HG02588 (cell line): ENCODE results near the gene LRTM1.

ENCODE experiments used
- ATAC-seq: cut with Tn5 transposase; IDR thresholded peaks from one replicate; pipeline ENCODE4 v1.9.1; 2021; ENCODE audit warnings: mild to moderate bottlenecking, moderate library complexity; ENCODE audit not compliant: unreplicated experiment

Gene LRTM1

DNA sequence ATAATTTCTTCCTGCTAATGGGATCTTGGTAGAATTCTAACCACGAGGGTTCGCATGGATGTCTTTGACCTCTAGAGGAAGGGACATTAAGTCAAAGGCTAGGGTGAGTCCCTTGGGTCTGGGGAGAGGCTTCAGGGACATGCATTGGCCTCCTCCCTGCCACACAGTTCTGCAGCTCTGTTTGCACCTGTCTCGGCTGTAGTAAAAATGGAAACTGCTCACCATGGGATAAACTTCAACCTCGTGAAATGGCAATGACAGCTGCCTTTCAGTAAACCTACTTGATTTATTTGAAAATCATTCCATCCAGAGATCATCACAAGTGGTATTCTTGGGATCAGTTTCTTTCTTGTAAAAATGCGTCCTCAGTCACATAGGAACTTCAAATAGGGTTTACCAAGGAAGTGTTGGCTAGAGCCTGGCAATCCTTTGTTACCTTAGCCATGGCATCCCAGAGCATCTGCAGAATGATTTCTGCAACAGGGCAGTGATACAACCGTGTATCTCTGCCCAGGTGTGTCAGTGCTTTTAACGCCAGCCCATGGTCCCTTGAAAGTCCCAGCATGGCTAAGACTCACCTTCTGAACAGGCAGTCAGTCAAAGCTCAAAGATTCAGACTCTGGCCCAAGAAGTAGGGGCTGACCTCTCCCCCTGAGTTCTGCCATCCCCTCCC lies 14.0 kb upstream of the LRTM1 start:
- ATAC-seq = no peak

DNA sequence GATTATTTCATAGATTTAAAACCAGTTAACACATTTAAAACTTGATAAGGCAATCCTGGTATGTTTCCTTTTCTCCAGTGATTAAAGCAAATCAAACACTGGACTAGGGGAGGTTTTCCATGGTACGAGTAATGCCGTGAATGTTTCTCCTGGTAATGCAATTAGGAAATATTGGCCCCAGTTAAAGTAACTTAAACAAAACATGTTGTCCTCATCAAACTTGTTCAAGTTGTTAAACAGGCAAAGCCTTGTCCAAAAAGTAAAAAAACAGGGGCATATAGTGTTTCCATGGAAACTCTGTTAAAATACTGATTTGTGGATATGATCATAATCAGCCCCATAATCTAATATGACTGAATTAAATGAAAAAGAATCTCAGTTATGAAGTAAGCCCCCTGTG lies 13.1 kb upstream of the LRTM1 start:
- no peak for ATAC-seq

DNA sequence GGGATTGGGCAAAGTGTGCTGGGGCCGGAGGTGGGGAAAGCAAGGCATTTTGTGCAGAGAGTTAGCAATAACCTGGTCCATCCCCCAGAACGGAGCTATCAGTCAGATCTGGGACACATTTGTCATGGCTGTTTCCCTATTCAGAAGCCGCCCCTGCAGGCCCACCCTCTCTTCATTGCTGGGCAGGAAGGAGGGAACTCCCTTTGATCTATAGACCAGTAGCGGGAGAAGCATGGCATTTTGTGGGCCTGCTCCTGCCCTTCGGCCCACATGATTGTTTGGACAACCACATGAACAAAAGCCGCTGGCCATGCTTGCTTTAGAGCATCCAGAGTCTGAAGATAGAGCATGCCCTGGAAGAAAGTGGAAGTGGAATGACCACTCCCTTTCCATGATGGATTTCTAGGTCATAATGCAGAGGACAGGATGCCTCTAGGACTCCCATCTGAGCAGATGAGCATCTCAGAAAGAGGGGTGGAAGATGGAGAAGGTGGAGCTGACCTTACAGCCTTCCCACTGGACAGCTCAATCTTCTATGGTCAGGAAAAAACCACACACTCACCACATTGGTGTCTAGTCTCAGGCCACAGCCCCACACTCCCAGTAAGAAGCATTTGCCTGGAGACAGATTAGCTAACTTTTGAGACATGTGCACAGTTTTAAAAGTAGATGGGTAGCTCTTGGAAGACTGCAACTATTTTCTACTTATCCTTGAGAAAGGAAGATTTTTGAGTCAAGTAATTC lies 11.9 kb upstream of the LRTM1 start:
- no peak for ATAC-seq

GRCh38 chr3:54936561-54936960 lies 8.7 kb upstream of the LRTM1 start:
- no peak for ATAC-seq

- ATAC-seq = no peak
These were observed 8.0 kb upstream of the LRTM1 start for GRCh38 chr3:54935869-54936268.

- no peak for ATAC-seq
These were observed 4.7 kb upstream of the LRTM1 start for GRCh38 chr3:54932606-54933005.

GRCh38 chr3:54931182-54931581 lies 3.3 kb upstream of the LRTM1 start:
- no peak for ATAC-seq

DNA sequence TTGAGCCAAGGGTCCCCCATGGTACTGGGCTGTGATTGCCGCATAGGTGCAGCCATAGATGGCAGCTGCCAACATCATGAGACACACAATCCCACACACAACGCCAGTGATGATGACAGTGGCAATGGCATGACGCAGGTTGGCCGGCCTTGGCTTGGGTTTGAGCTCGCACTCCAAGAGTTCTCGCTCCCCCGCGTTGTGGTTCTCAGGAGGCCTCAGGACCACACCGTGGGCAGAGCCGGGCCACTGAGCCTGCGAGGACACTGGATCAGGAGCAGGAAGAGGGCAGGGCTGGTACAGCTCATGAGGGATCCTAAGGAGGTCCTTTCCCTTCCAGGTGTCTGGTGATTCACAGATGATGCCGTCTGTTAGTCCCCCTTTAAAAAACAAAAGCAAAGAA lies 9.3 kb downstream of the LRTM1 start:
- no peak for ATAC-seq

GRCh38 chr3:54917862-54918261 lies 10.0 kb downstream of the LRTM1 start:
- ATAC-seq = no peak

GRCh38 chr3:54917174-54917573 lies 10.7 kb downstream of the LRTM1 start:
- ATAC-seq = no peak

GRCh38 chr3:54916732-54917131 lies 11.1 kb downstream of the LRTM1 start:
- no peak for ATAC-seq

GRCh38 chr3:54915976-54916375 lies 11.9 kb downstream of the LRTM1 start:
- no peak for ATAC-seq

- ATAC-seq = no peak
These were observed 12.7 kb downstream of the LRTM1 start for GRCh38 chr3:54915181-54915580.

DNA sequence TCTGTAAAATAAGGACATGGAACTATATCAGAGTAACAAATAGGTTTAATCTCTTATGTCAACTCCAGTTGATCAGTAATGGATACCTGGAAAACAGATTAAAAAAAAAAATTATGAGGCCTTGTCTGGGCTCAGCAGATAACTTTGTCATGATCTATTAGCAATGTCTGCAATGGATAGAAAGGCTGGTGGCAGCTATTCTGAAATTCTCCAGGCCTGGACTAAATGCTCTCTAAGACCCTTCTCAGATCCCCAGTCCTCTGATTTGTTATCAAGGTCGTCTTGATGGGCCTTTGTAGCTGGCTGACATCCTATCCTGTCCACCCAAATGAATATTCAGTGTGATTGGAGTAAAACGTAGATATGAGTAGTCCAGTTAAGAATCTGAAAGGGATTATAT lies 13.7 kb downstream of the LRTM1 start:
- no peak for ATAC-seq

DNA sequence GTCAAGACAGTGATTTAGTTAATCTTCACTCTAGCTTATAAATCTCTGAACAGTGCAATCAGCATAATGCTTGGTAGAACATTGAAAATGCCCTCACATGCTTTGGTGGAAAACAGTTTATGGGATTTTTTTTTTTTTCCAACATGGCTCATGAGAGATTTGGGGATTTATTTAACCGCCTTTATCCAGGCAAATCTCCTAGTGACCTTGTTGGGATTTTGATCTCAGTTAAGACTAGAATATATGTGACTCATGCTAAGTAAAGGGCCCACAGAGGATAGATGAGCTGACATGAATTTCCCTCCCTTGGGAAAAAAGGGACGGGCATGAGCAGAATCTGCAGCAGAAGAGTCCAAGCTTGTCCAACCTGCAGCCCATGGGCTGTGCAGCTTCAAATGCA lies 18.7 kb downstream of the LRTM1 start:
- ATAC-seq = no peak

GRCh38 chr3:54906763-54907162 lies 21.1 kb downstream of the LRTM1 start:
- no peak for ATAC-seq

DNA sequence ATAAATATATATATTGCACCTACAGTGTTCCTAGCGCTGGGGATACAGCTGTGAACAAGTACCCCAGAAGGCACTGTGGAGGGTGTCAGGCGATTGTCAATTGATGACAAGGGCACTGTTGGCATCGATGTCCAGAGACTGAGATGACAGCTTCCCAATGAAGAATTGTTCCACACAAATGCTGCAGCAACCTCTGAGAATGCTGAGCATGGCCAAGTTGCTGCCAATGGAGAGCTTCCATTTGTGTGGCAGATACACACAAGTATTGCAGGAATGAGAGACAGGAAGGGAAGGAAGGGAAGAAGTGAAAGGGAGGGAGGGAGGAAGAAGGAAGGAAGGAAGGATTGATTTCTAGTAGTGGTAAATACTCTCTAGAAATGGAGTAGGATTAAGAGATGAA lies 21.9 kb downstream of the LRTM1 start:
- no peak for ATAC-seq

DNA sequence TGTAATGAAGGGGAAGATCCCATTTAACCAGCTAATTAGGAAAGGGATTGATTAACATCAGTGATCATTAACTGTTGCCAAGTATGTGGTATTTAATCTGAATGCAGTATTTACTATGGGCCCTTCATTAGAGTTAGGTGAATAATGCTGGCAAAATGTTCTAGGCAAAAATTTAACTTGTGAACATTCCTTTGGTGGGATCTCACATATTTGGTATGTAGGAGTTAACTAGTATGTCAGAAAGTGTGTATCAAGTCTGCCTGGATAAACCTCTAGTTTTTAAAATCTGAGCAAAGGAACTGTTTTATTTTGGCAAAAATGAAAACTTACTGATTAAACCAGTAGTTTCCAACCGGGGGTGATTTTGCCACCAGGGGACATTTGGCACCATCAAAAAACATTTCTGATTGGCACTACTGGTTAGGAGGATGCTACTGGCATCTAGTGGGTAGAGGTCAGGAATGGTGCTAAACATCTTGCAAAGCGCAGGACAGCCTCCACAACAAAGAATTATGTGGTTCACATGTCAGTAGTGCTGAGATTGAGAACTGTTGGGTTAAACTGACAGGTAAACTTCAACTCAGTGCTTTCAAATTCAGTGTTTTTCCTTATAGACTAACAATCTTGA lies 22.5 kb downstream of the LRTM1 start:
- ATAC-seq = no peak

DNA sequence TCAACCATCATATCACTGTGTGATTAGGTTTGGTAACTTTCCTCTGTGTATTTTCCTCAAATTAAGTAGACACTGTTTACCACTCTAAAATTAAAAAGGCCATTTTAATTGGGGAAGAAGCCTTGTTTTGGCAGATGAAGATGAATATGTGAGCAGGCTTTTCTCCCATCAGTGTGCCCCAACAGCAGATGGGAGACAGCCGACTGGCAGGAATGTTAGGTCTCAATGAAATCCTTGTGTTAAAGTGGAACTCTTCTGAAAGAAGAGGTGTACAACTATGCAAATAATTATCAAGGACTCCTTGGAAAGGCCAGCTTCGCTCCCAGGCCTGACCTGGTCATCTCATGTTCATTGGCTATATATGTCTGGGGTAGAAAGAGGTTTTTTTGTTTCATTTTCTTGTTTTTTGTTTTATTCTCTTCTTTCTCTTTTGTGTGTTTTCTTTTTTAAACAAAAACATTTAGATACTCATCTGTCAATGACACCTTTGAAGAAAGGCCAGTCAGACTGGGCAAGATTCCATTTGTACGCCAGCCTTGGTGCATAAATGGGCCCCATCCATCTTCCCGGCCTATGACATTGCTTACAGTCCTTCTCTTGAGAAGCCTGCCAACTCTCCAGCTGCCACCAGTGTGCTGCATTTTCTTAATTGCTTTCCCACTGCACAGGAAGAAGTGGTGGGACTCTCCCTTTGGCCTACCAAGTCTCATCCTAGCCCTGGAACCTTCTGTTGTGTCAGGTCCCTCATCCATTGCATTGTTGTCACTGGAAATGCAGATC lies 25.8 kb downstream of the LRTM1 start:
- ATAC-seq = no peak

- ATAC-seq = no peak
These were observed 26.8 kb downstream of the LRTM1 start for GRCh38 chr3:54900838-54901591.

- no peak for ATAC-seq
These were observed 28.6 kb downstream of the LRTM1 start for GRCh38 chr3:54899273-54899672.
